Suprapubic skin (tissue), 4 donors: ENCODE data around the gene FAM161A.
A peak's percentile ranks its signal among the peaks of the same experiment; 100 is the strongest.

Experiments used
- CTCF ChIP-seq, 2 donors: fragments of 200-600 bp in 1 of 2; fragments of 450-650 bp in 1 of 2; sonication (generic) in 1 of 2; IDR thresholded peaks; one replicate each; pipeline ENCODE4 v1.5.1; 2016 to 2019; ENCODE audit warnings: antibody characterized with exemption in 2 of 2, mild to moderate bottlenecking in 1 of 2, moderate library complexity in 1 of 2
- EP300 ChIP-seq: sonication (generic); formaldehyde crosslinking; IDR thresholded peaks from one replicate; pipeline ENCODE4 v1.6.1; 2017; ENCODE audit warnings: antibody characterized with exemption
- POLR2A ChIP-seq, 2 donors: fragments of 450-650 bp; IDR thresholded peaks; one replicate each; pipeline ENCODE4 v1.6.1; 2017; ENCODE audit warnings: antibody characterized with exemption in 2 of 2, mild to moderate bottlenecking in 2 of 2, moderate library complexity in 2 of 2
- POLR2AphosphoS5 ChIP-seq, 3 donors: sonication (generic); formaldehyde crosslinking; IDR thresholded peaks; one replicate each; pipeline ENCODE4 v1.6.1; 2017; ENCODE audit warnings: antibody characterized with exemption in 3 of 3

- TF ChIP-seq POLR2A (IDR thresholded peaks at IDR 0.05) (no peak), POLR2AphosphoS5 (IDR thresholded peaks at IDR 0.05) (no peak), CTCF (IDR thresholded peaks at IDR 0.05) (peak in 1 of 2 donors; percentile 8), EP300 (no peak)
These were observed 45.0 kb upstream of the FAM161A start for GRCh38 chr2:61898810-61899209.
